A204.1 (cell line): ENCODE data around the gene FGF1.

Experiments
- FAIRE-seq: peaks from 2 replicates; lab custom pipeline; 2012; peaks lifted over from hg19 to GRCh38; lab: Jason Lieb, UNC

The FGF1 gene

GRCh38 chr5:142696379-142696778 is 10.5 kb upstream of the FGF1 start:
- no peak for FAIRE-seq

- no peak for FAIRE-seq
These were observed 8.4 kb upstream of the FGF1 start for GRCh38 chr5:142694092-142694856.

- no peak for FAIRE-seq
These were observed 6.5 kb upstream of the FGF1 start for GRCh38 chr5:142692321-142692894.

- FAIRE-seq: no peak
These were observed 4.8 kb upstream of the FGF1 start for GRCh38 chr5:142690667-142691066.

GRCh38 chr5:142689081-142689480 is 3.2 kb upstream of the FGF1 start:
- no peak for FAIRE-seq

GRCh38 chr5:142688281-142688989 is 2.5 kb upstream of the FGF1 start:
- no peak for FAIRE-seq

GRCh38 chr5:142686968-142687367 is 1.1 kb upstream of the FGF1 start:
- FAIRE-seq: no peak

GRCh38 chr5:142686210-142686734 is 382 bp upstream of the FGF1 start:
- FAIRE-seq: no peak

- no peak for FAIRE-seq
These were observed 1.3 kb downstream of the FGF1 start for GRCh38 chr5:142684508-142685041.

GRCh38 chr5:142683881-142684505 is 1.9 kb downstream of the FGF1 start:
- no peak for FAIRE-seq

- FAIRE-seq: no peak
These were observed 2.8 kb downstream of the FGF1 start for GRCh38 chr5:142683116-142683515.

GRCh38 chr5:142680605-142681259 is 5.2 kb downstream of the FGF1 start:
- FAIRE-seq: no peak

- FAIRE-seq: no peak
These were observed 6.1 kb downstream of the FGF1 start for GRCh38 chr5:142679744-142680143.

GRCh38 chr5:142678529-142678928 is 7.4 kb downstream of the FGF1 start:
- no peak for FAIRE-seq

- FAIRE-seq: no peak
These were observed 8.7 kb downstream of the FGF1 start for GRCh38 chr5:142677198-142677597.

- FAIRE-seq: no peak
These were observed 9.6 kb downstream of the FGF1 start for GRCh38 chr5:142676318-142676717.

GRCh38 chr5:142674531-142675469 is 11.1 kb downstream of the FGF1 start:
- no peak for FAIRE-seq

- FAIRE-seq: no peak
These were observed 14.1 kb downstream of the FGF1 start for GRCh38 chr5:142671801-142672200.

- FAIRE-seq: no peak
These were observed 14.6 kb downstream of the FGF1 start for GRCh38 chr5:142671266-142671665.

- FAIRE-seq: no peak
These were observed 15.1 kb downstream of the FGF1 start for GRCh38 chr5:142670804-142671203.

GRCh38 chr5:142669477-142669876 is 16.4 kb downstream of the FGF1 start:
- no peak for FAIRE-seq
